ENCODE data around the gene INHBC.
"Not testable (repeated sequence)": the region's sequence is repeated elsewhere in the genome, so short reads cannot be mapped to it uniquely, and the experiment has no call there.

INHBC gene

GRCh38 chr12:57430112-57430930 is 4.3 kb upstream of the INHBC start:
- DNase-seq = no peak

GRCh38 chr12:57430931-57431566 is 3.5 kb upstream of the INHBC start, which contains the start of gene R3HDM2:
Gene R3HDM2 (minus strand): TSS chr12:57431043. CDS start chr12:57310428, 120,615 bp downstream.
- DNase-seq = peak; percentile 90

- DNase-seq = no peak
Observed at GRCh38 chr12:57431654-57432188, 2.9 kb upstream of the INHBC start.

- DNase-seq = no peak
Observed at GRCh38 chr12:57433370-57433769, 1.2 kb upstream of the INHBC start.

GRCh38 chr12:57435293-57435692 is 709 bp downstream of the INHBC start:
- DNase-seq = no peak

- no peak for DNase-seq
Observed at GRCh38 chr12:57438400-57438799, 3.8 kb downstream of the INHBC start.

GRCh38 chr12:57439762-57440266 is 5.2 kb downstream of the INHBC start:
- DNase-seq = no peak

GRCh38 chr12:57441393-57441792 is 6.8 kb downstream of the INHBC start:
- not testable (repeated sequence) for DNase-seq

- DNase-seq = no peak
Observed at GRCh38 chr12:57441846-57442427, 7.4 kb downstream of the INHBC start.

- not testable (repeated sequence) for DNase-seq
Observed at GRCh38 chr12:57444337-57444736, 9.8 kb downstream of the INHBC start.

GRCh38 chr12:57444744-57445143 is 10.2 kb downstream of the INHBC start:
- DNase-seq = no peak

- DNase-seq = no peak
Observed at GRCh38 chr12:57446292-57446960, 11.8 kb downstream of the INHBC start.

GRCh38 chr12:57448669-57449068 is 14.1 kb downstream of the INHBC start:
- no peak for DNase-seq

- DNase-seq = no peak
Observed at GRCh38 chr12:57449375-57449774, 14.8 kb downstream of the INHBC start.

GRCh38 chr12:57450057-57450456 is 15.5 kb downstream of the INHBC start:
- DNase-seq = no peak

- DNase-seq = no peak
Observed at GRCh38 chr12:57451233-57451778, 16.7 kb downstream of the INHBC start.

GRCh38 chr12:57452181-57452936 is 17.8 kb downstream of the INHBC start:
- no peak for DNase-seq

- peak; percentile 26 for DNase-seq
Observed at GRCh38 chr12:57452937-57453509, 18.4 kb downstream of the INHBC start.

GRCh38 chr12:57454213-57454565 is 19.6 kb downstream of the INHBC start:
- no peak for DNase-seq

- peak; percentile 22 for DNase-seq
Observed at GRCh38 chr12:57454566-57455373, 20.2 kb downstream of the INHBC start, which contains the start of gene INHBE. Gene INHBE (plus strand): TSS chr12:57455307. CDS start chr12:57455537, 230 bp downstream.
